ENCODE data around the gene ANO2.

DNA sequence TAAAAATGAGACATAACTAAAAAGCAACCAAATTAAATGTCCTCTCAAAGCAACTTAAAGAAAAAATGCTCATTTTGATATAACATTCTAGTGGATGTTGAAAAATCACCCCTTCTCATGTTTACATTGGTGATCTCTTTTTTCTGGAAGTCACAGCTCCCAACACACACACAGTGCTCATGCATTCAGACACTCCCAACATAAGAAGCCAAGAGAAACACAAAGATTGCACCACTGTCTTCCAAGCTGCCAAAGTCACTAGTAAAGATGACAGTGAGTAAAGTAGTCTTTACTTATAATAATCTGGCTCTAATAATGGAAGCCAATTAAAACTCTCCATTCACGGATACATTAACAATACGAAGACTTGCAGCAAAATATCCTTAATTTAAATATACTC lies 294.8 kb downstream of the ANO2 start:
- TF ChIP-seq, protein P1, sequence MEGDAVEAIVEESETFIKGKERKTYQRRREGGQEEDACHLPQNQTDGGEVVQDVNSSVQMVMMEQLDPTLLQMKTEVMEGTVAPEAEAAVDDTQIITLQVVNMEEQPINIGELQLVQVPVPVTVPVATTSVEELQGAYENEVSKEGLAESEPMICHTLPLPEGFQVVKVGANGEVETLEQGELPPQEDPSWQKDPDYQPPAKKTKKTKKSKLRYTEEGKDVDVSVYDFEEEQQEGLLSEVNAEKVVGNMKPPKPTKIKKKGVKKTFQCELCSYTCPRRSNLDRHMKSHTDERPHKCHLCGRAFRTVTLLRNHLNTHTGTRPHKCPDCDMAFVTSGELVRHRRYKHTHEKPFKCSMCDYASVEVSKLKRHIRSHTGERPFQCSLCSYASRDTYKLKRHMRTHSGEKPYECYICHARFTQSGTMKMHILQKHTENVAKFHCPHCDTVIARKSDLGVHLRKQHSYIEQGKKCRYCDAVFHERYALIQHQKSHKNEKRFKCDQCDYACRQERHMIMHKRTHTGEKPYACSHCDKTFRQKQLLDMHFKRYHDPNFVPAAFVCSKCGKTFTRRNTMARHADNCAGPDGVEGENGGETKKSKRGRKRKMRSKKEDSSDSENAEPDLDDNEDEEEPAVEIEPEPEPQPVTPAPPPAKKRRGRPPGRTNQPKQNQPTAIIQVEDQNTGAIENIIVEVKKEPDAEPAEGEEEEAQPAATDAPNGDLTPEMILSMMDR (IDR thresholded peaks at IDR 0.05 in 4 of 5, conservative IDR thresholded peaks at IDR 0.05 in 1 of 5) = no peak
- no peak for TF ChIP-seq POLR2A (IDR thresholded peaks at IDR 0.05)
